ENCODE measurements around the gene GRIA3.
"Not testable (repeated sequence)": the region's sequence is repeated elsewhere in the genome, so short reads cannot be mapped to it uniquely, and the experiment has no call there.

Gene GRIA3

DNA sequence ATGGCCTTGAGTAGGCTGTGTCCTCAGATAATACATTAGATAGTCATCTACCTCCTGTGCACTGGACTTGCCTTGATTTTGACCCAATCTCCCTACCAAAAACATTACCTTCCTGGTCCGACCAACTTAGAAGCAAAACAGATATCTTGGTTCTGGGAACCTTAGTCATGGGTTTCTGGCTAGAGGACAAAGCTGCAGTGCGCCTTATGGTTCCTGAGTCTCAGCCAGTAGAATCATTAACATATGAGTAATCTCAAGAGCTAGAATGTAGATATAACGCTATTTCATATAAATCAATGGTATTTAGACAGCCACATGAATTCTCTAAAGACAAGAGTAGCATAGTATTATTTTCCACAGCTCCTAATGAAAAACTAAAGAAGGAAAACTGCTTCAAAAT lies 83.1 kb downstream of the GRIA3 start:
- DNase-seq (ENCODE audit: insufficient read length, low spot score) (no peak), FAIRE-seq (no peak)
- no peak for TF ChIP-seq POLR2A (IDR thresholded peaks at IDR 0.05; ENCODE audit: low read depth, low read length)

- FAIRE-seq (no peak), DNase-seq (ENCODE audit: insufficient read length, low spot score) (no peak)
- TF ChIP-seq POLR2A (IDR thresholded peaks at IDR 0.05; ENCODE audit: low read depth, low read length) = no peak
Observed at GRCh38 chrX:123271902-123272301, 87.8 kb downstream of the GRIA3 start.

DNA sequence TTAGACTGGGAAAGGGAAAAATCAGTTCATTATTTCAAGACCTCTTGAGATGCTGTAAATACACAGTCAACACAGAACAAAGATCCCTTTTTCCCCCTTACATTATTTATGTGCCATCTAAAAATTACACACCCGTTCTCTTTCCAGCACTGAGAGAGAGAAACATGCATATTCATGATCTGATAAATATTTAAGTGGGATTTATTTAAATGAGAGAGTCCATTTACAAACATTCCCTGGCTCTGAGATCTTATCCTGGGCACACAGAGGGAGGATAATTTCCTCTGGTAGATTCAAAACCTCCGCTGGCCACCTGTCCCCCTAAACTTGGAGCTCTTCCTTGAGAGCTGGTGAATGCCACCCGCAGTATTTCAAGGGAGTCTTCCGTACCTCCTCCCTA lies 88.6 kb downstream of the GRIA3 start:
- no peak for DNase-seq (ENCODE audit: insufficient read length, low spot score)
- no peak for FAIRE-seq
- TF ChIP-seq POLR2A (IDR thresholded peaks at IDR 0.05; ENCODE audit: low read depth, low read length) = no peak

DNA sequence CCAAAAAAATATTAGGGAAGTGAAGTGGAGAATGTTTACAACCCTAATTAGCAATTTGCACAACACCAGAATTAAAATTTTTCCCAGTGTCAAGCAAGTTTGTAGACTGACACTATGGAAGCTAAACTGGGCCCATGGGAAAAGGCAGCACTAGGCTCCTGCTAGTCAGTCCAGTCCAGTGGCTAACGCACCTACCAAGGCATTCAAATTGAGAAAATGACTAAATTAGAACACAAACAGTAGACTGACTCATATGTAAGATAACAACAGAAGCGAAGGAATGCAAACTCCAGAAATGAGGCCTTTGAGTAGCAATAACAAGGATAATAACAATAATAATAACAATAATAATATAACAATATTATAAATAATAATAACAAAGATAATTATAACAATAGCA lies 90.7 kb downstream of the GRIA3 start:
- DNase-seq (ENCODE audit: insufficient read length, low spot score) = no peak
- TF ChIP-seq POLR2A (IDR thresholded peaks at IDR 0.05; ENCODE audit: low read depth, low read length) = no peak
- no peak for FAIRE-seq

GRCh38 chrX:123277347-123277746 lies 93.3 kb downstream of the GRIA3 start:
- DNase-seq (ENCODE audit: insufficient read length, low spot score) = no peak
- TF ChIP-seq POLR2A (IDR thresholded peaks at IDR 0.05; ENCODE audit: low read depth, low read length) = no peak
- no peak for FAIRE-seq

GRCh38 chrX:123277821-123278220 lies 93.7 kb downstream of the GRIA3 start:
- FAIRE-seq = no peak
- no peak for TF ChIP-seq POLR2A (IDR thresholded peaks at IDR 0.05; ENCODE audit: low read depth, low read length)
- no peak for DNase-seq (ENCODE audit: insufficient read length, low spot score)

DNA sequence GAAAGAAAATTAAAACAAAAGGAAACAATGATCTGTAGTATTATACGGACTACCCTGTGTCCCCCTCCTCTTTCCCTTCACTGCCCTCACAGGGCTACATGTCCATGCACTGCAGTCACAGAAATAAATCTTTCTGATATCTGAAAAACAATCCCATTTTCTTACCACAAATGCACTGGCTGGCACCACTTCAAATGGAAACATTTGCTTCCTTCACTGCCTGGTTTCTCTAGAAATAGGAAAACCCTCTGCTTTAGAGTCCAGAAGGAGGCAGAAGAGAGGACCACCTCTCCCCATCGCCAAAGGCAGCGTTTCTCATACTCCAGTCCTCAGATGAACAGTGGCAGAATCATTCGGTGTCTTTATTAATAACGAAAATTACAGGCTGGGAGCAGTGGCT lies 98.2 kb downstream of the GRIA3 start:
- no peak for DNase-seq (ENCODE audit: insufficient read length, low spot score)
- FAIRE-seq = no peak
- TF ChIP-seq POLR2A (IDR thresholded peaks at IDR 0.05; ENCODE audit: low read depth, low read length) = no peak

GRCh38 chrX:123283407-123283806 lies 99.3 kb downstream of the GRIA3 start:
- DNase-seq (ENCODE audit: insufficient read length, low spot score); FAIRE-seq: not testable (repeated sequence)

DNA sequence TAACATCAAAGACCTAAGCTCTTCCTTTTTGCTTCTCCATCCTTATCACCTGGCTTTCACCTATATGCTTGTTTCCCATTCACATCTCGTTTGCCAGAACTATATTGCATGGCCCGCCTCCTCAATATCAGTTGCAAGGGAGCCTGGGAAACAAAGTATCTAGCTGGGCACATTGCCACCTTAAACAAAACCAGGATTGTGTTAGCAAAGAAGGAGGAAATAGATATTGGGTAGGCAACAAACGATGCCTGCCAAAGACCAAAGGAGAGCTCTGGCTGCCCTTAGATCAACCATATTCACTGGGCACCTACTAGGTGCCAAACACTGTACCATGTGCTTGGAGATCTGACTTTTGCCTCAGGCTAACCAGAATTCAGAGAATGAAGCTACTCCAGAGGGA lies 107.5 kb downstream of the GRIA3 start:
- DNase-seq (ENCODE audit: insufficient read length, low spot score) = no peak

GRCh38 chrX:123298026-123298425 lies 113.9 kb downstream of the GRIA3 start:
- FAIRE-seq (no peak), DNase-seq (ENCODE audit: insufficient read length, low spot score) (no peak)
- TF ChIP-seq POLR2A (IDR thresholded peaks at IDR 0.05; ENCODE audit: low read depth, low read length) = no peak

More for the DNA sequence above, 107.5 kb downstream of the GRIA3 start:
- TF ChIP-seq POLR2A (IDR thresholded peaks at IDR 0.05; ENCODE audit: low read depth, low read length) = no peak
- FAIRE-seq = no peak

- no peak for TF ChIP-seq POLR2A (IDR thresholded peaks at IDR 0.05; ENCODE audit: low read depth, low read length)
- DNase-seq (ENCODE audit: insufficient read length, low spot score) (no peak), FAIRE-seq (no peak)
Observed at GRCh38 chrX:123303429-123303828, 119.4 kb downstream of the GRIA3 start.

- TF ChIP-seq POLR2A (IDR thresholded peaks at IDR 0.05; ENCODE audit: low read depth, low read length) = no peak
- no peak for DNase-seq (ENCODE audit: insufficient read length, low spot score)
- FAIRE-seq = no peak
Observed at GRCh38 chrX:123308658-123309057, 124.6 kb downstream of the GRIA3 start.

- no peak for FAIRE-seq
- no peak for TF ChIP-seq POLR2A (IDR thresholded peaks at IDR 0.05; ENCODE audit: low read depth, low read length)
- no peak for DNase-seq (ENCODE audit: insufficient read length, low spot score)
Observed at GRCh38 chrX:123310112-123310511, 126.0 kb downstream of the GRIA3 start.

DNA sequence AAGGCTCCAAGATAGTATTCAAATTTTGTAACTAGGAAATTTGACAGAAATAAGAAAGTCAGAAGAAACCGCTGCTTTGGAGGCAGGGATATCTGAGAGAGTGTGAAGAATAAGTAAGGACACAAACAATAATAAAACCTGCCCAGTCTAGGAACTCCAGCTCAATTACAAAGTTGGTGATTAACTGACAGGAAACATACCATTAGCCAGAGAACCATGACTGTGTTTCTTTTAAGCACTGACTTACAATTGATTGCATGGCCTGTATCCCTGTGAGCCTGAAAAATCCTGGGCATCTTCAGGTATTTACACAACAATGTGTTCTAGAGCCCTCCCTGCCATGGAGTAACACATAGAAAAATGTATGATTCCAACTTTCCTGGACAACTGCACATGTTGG lies 127.4 kb downstream of the GRIA3 start:
- no peak for TF ChIP-seq POLR2A (IDR thresholded peaks at IDR 0.05; ENCODE audit: low read depth, low read length)
- DNase-seq (ENCODE audit: insufficient read length, low spot score) (no peak), FAIRE-seq (no peak)

DNA sequence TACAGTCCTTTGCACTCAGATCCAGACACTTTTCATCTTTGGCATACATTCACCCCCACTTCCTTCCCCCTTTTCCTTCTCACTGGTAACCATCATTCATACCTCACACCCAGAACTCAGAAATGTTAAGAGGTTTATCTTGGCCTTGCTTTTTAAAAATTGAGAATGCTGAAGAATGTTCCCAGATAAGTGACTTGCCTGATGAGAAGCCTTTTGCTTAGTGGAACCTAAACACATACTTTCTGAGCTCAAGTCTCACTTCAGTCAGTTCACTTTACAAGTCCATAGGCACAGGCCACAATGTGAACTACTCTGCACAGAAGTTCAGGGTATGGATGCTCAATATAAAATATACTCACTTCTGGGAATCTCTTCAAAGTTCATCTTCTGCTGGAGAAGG lies 129.4 kb downstream of the GRIA3 start:
- no peak for DNase-seq (ENCODE audit: insufficient read length, low spot score)
- FAIRE-seq = no peak
- TF ChIP-seq POLR2A (IDR thresholded peaks at IDR 0.05; ENCODE audit: low read depth, low read length) = no peak

DNA sequence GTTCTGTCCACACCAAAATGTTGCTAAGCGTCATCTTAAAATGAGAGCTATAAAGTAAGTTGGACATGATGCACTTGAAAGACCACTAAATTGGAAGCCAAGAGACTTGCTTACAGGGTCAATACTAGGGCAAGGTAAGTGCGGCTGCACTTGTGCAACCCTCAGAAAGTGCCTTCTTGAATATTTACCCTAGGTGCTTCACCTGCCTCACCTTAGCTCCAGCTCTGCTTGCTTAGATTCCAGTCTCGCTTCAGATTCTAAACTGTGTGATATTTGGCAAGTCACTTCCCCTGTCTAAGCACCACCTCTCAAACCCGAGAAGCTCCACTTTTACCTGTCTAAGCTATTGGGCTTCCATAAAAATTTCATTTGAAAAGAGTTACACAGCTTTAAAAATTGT lies 136.5 kb downstream of the GRIA3 start:
- no peak for FAIRE-seq
- TF ChIP-seq POLR2A (IDR thresholded peaks at IDR 0.05; ENCODE audit: low read depth, low read length) = no peak
- no peak for DNase-seq (ENCODE audit: insufficient read length, low spot score)
